Measurements from ENCODE around the gene FHOD3.

GRCh38 chr18:36368889-36369288 lies 71.4 kb downstream of the FHOD3 start:
- no peak for TF ChIP-seq CTCF (IDR thresholded peaks at IDR 0.05)
- TF ChIP-seq POLR2A (IDR thresholded peaks at IDR 0.05): no peak
- no peak for TF ChIP-seq EP300 (IDR thresholded peaks at IDR 0.05)
